Activated CD4-positive, alpha-beta T cell treated with anti-CD3 and anti-CD28 coated beads, Interleukin-2, amount 10 ng/mL, durations not matched to agents 24 days and 14 days (primary cell): ENCODE results near the gene RBMS3. TPM values are rescaled to one million over a fixed set of nuclear protein-coding genes. Genes with fewer than 3 reads are reported as not detected.

ENCODE experiments used
- DNase-seq: peaks from one replicate; pipeline ENCODE4 v3.0.0; 2022
- H3K27ac Mint-ChIP-seq: one replicate; pipeline ENCODE4 v1.8.0; 2022; ENCODE audit warnings: mild to moderate bottlenecking, mixed read lengths
- H3K27me3 Mint-ChIP-seq: one replicate; pipeline ENCODE4 v1.8.0; 2022; ENCODE audit warnings: mixed read lengths
- H3K36me3 Mint-ChIP-seq: one replicate; pipeline ENCODE4 v1.8.0; 2022; ENCODE audit warnings: low read depth, mild to moderate bottlenecking, mixed read lengths
- H3K4me1 Mint-ChIP-seq: one replicate; pipeline ENCODE4 v1.8.0; 2021; ENCODE audit warnings: mixed read lengths
- H3K4me3 Mint-ChIP-seq: one replicate; pipeline ENCODE4 v1.8.0; 2022; ENCODE audit warnings: mild to moderate bottlenecking, moderate library complexity, mixed read lengths
- H3K9me3 Mint-ChIP-seq: one replicate; pipeline ENCODE4 v1.8.0; 2021; ENCODE audit warnings: mixed read lengths
- intact Hi-C: fragments of 100-400 bp; cut with micrococcal nuclease; formaldehyde crosslinking; loops from one replicate; pipeline ENCODE4 v1.15.1; 2023
- total RNA-seq: library from RNA; stranded (reverse); gene quantifications from 2 replicates; pipeline ENCODE4 v1.2.3, GENCODE V29; 2022

The RBMS3 gene
- total RNA-seq, 1 donor from 2014 or later, result 4.3 TPM

GRCh38 chr3:29618395-29619282 lies 337.8 kb downstream of the RBMS3 start:
- intact Hi-C loops, result no loop called here
- Mint-ChIP-seq H3K27ac (no peak overlapping the region), H3K4me1 (no peaks in the 10 kb centered on the region), H3K27me3 (no peaks in the 10 kb centered on the region), H3K36me3 (no peaks in the 10 kb centered on the region), H3K4me3 (no peak overlapping the region), H3K9me3 (no peaks in the 10 kb centered on the region)
- DNase-seq, result no peak

- Mint-ChIP-seq H3K27ac (no peak overlapping the region), H3K4me1 (no peaks in the 10 kb centered on the region), H3K4me3 (no peak overlapping the region), H3K9me3 (no peaks in the 10 kb centered on the region), H3K36me3 (no peaks in the 10 kb centered on the region), H3K27me3 (no peaks in the 10 kb centered on the region)
- DNase-seq, result no peak
- intact Hi-C loops, result no loop called here
Observed at GRCh38 chr3:29619676-29620075, 338.8 kb downstream of the RBMS3 start.

- intact Hi-C loops, result no loop called here
- no peaks in the 10 kb centered on the region for H3K27me3 Mint-ChIP-seq
- H3K4me3 Mint-ChIP-seq, result no peak overlapping the region
- H3K9me3 Mint-ChIP-seq, result no peaks in the 10 kb centered on the region
- H3K27ac Mint-ChIP-seq, result no peak overlapping the region
- DNase-seq, result no peak
- no peaks in the 10 kb centered on the region for H3K36me3 Mint-ChIP-seq
- H3K4me1 Mint-ChIP-seq, result no peaks in the 10 kb centered on the region
Observed at GRCh38 chr3:29627136-29628117, 346.6 kb downstream of the RBMS3 start.

DNA sequence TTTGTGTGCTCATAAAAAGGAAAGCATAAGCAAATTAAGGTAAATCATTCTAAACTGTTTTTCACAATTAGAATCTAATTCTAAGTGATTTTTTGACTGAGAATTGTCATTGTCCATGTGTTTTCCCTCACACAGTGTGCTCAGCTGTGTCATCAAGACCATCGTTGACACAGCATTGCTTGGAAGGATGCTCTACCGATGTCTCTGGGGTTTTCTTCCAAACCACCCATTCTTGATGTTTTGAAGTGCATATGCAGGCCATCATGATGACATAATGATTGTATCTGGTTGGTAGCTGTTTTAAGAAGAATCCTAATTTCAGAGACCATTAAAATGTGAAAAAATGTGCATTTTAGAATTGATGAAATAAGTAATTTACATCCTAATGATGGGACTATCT lies 347.9 kb downstream of the RBMS3 start:
- H3K27ac Mint-ChIP-seq, result no peak overlapping the region
- no peak for DNase-seq
- H3K36me3 Mint-ChIP-seq, result no peaks in the 10 kb centered on the region
- no peak overlapping the region for H3K4me3 Mint-ChIP-seq
- H3K4me1 Mint-ChIP-seq, result no peaks in the 10 kb centered on the region
- intact Hi-C loops, result no loop called here
- H3K27me3 Mint-ChIP-seq, result no peaks in the 10 kb centered on the region
- no peaks in the 10 kb centered on the region for H3K9me3 Mint-ChIP-seq

DNA sequence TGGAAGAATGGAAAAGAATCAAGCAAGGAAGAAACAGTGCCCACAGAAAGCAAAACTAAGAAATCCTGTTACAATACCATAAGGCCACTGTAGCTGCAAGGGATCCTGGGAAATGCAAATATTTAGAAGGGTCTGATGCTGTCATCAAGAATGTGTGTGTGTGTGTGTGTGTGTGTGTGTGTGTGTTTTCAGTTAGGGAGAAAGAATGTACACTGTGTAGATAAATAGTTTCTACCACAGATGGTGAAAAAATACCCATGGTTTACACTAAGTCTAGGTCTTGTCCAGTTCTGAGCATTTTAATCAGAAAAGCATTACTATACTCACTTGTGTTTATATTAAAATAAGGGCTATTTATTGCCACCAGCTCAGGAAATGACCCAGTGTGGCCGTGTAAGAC lies 355.0 kb downstream of the RBMS3 start:
- Mint-ChIP-seq H3K9me3 (no peaks in the 10 kb centered on the region), H3K36me3 (no peaks in the 10 kb centered on the region)
- intact Hi-C loops, result no loop called here

GRCh38 chr3:29637068-29637467 lies 356.2 kb downstream of the RBMS3 start:
- DNase-seq, result no peak
- no peaks in the 10 kb centered on the region for H3K9me3 Mint-ChIP-seq
- H3K27ac Mint-ChIP-seq, result no peak overlapping the region
- intact Hi-C loops, result no loop called here
- H3K4me1 Mint-ChIP-seq, result no peaks in the 10 kb centered on the region
- no peak overlapping the region for H3K4me3 Mint-ChIP-seq
- no peaks in the 10 kb centered on the region for H3K36me3 Mint-ChIP-seq
- H3K27me3 Mint-ChIP-seq, result no peaks in the 10 kb centered on the region

More for the DNA sequence above, 355.0 kb downstream of the RBMS3 start:
- Mint-ChIP-seq H3K4me1 (no peaks in the 10 kb centered on the region), H3K27me3 (no peaks in the 10 kb centered on the region), H3K27ac (no peak overlapping the region), H3K4me3 (no peak overlapping the region)
- no peak for DNase-seq

DNA sequence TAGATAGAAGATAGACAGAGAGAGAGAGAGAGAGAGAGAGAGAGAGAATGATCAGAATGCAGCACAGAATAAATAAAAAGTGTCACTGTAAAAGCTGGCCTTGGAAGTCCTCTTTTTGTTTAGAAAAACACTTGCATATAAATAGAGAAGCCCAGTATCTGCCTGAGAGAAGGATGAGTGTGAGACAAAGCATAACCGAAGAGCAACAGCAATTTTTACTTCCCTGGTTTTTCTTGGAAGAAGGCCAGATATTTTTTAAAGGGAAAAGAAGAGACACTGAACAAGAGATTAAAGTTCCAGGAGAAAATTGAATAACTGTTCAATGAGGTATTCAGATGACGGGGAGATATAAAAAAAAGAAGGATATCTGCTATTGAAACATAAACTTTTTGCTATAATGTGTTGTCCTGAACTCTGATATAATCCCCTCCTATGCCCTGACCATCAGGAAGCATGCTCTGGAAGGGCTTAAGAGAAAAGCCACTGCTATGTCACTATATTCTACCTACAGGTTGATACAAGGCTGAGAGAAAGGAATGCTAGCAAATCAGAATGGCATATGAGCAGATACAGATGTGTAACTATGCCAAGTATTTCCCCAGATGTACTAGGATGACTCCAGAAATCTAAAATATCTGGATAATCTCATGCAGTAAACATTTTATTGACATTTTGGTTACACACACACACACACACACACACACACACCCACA lies 358.9 kb downstream of the RBMS3 start:
- no peaks in the 10 kb centered on the region for H3K4me1 Mint-ChIP-seq
- no peaks in the 10 kb centered on the region for H3K9me3 Mint-ChIP-seq
- H3K27ac Mint-ChIP-seq, result no peak overlapping the region
- H3K27me3 Mint-ChIP-seq, result no peaks in the 10 kb centered on the region
- intact Hi-C loops, result no loop called here
- DNase-seq, result no peak
- no peak overlapping the region for H3K4me3 Mint-ChIP-seq
- no peaks in the 10 kb centered on the region for H3K36me3 Mint-ChIP-seq

DNA sequence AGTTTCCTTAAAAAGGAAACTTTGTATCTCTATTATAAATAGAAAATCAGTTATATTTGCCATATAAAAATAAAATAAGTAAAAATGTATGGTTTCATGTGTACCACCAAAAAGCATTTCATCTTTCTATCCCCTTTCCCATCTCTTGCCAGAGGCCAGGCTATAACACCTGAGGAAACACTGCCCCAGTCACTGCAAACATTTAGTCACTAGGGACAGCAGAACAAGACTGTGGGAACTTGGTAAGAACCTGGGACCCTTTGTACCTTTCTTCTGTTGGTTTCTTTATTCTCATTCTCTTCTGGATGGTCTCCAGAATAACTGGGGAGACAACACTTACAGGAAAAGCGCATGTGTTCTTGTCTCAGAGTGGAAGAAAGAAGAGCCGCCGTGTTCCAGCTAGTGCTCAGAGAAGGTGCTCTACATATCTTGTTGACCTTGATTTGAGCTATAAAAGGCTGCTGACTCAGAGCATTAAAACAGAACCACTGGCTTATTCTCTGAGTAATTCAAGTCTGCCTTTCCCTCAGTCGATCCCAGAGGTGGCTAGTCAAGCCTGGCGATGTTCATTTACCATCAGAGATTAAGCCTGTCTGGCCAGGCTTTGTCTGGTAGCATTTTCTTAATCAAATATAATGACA lies 361.6 kb downstream of the RBMS3 start:
- Mint-ChIP-seq H3K4me1 (no peaks in the 10 kb centered on the region), H3K9me3 (no peaks in the 10 kb centered on the region), H3K4me3 (no peak overlapping the region), H3K36me3 (no peaks in the 10 kb centered on the region), H3K27ac (no peak overlapping the region), H3K27me3 (no peaks in the 10 kb centered on the region)
- DNase-seq, result no peak
- intact Hi-C loops, result no loop called here

GRCh38 chr3:29643034-29643425 lies 362.2 kb downstream of the RBMS3 start:
- intact Hi-C loops, result no loop called here

DNA sequence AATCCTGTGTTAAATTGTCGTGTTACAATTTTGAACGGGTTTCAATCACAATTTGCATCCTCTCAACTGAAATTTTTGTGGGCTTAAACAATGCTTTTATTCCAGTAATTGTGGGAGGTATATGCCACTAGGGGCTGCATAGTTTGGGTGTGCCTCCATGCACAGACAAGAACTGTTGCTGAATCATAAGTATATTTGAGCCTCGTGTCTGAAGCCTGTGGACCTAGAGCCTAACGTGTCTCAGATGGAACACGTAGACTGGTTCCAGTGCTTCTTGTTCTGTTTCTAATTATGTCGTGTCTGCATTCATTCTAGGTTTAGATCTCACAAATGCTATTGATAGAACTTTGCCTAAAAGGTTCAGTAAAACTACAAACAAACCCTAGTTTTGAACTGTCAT lies 363.4 kb downstream of the RBMS3 start:
- Mint-ChIP-seq H3K27me3 (no peaks in the 10 kb centered on the region), H3K27ac (no peak overlapping the region)

More at GRCh38 chr3:29643034-29643425, 362.2 kb downstream of the RBMS3 start:
- no peaks in the 10 kb centered on the region for H3K27me3 Mint-ChIP-seq
- H3K4me3 Mint-ChIP-seq, result no peak overlapping the region
- DNase-seq, result no peak
- no peaks in the 10 kb centered on the region for H3K9me3 Mint-ChIP-seq
- no peaks in the 10 kb centered on the region for H3K36me3 Mint-ChIP-seq
- no peak overlapping the region for H3K27ac Mint-ChIP-seq
- H3K4me1 Mint-ChIP-seq, result no peaks in the 10 kb centered on the region

DNA sequence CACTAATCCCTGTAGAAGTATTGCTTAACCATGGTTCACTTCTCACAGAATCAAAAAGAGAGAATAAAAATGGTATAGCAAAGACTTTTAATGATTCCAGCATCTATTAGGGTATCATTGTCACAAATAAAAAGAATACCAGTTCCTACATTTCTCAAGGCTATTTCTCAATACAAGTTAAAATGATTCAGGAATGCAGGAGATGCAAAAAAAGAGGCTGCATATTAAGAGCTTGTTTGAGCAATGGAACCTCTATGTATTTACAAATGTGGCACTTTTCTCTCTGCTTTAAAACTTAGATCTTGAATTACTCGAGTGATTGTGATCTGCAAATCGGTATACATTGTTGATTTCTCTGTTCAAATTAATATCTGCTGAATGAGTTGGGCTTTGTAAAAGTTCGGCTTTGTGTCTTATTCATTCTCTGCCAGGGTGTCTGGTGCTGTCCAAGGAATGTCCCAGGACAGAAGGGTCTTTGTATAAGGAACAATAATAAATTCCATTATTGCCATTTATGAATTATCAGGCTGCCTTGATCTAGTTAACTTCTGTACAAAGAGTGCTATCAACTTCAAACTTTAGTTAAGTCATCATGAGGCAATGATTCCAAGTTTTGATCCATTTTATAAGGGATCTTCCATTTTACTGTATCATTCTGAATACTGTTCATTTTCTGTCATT lies 364.2 kb downstream of the RBMS3 start:
- Mint-ChIP-seq H3K27ac (no peak overlapping the region), H3K27me3 (no peaks in the 10 kb centered on the region), H3K36me3 (no peaks in the 10 kb centered on the region), H3K4me3 (no peak overlapping the region), H3K9me3 (no peaks in the 10 kb centered on the region), H3K4me1 (peaks cover 2% of the 10 kb centered on the region)
- no peak for DNase-seq
- intact Hi-C loops, result no loop called here

More for the DNA sequence above, 363.4 kb downstream of the RBMS3 start:
- H3K36me3 Mint-ChIP-seq, result no peaks in the 10 kb centered on the region
- intact Hi-C loops, result no loop called here
- no peak for DNase-seq
- H3K9me3 Mint-ChIP-seq, result no peaks in the 10 kb centered on the region
- H3K4me3 Mint-ChIP-seq, result no peak overlapping the region
- H3K4me1 Mint-ChIP-seq, result no peaks in the 10 kb centered on the region

DNA sequence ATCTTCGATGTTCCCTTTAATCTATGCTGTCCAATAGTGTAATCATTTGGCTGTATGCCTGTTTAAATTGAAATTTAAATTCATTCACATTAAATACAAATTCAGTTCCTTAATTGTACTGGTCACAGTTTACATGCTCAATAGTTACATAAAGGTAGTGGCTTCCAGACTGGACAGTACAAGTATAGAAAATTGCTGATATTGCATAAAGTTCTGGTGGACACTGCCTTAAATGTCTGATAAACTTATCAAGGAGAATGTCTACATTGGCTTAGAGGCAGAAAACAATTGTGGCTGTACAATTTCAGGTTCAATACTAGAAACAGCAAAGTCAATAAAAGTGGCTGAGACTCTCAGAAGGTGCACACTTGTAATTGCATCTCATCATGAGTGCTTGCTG lies 365.2 kb downstream of the RBMS3 start:
- DNase-seq, result no peak
- H3K4me1 Mint-ChIP-seq, result peaks cover 2% of the 10 kb centered on the region
- H3K9me3 Mint-ChIP-seq, result no peaks in the 10 kb centered on the region
- no peak overlapping the region for H3K27ac Mint-ChIP-seq
- no peaks in the 10 kb centered on the region for H3K36me3 Mint-ChIP-seq
- intact Hi-C loops, result no loop called here
- no peak overlapping the region for H3K4me3 Mint-ChIP-seq
- no peaks in the 10 kb centered on the region for H3K27me3 Mint-ChIP-seq
